Limb (tissue), 2 donors: ENCODE data around the gene AQP6.

Source experiments
- DNase-seq, 2 donors: peaks; one replicate each; pipeline ENCODE4 v3.0.0-alpha.2; 2016; ENCODE audit errors: extremely low spot score in 2 of 2

Gene AQP6

GRCh38 chr12:49972641-49973360 is at the start of gene AQP6:
Gene AQP6, plus strand, starts transcription at chr12:49972947. Its CDS starts 227 bp downstream, at chr12:49973174.
- no peak for DNase-seq

GRCh38 chr12:49923035-49923644 is 49.6 kb upstream of the AQP6 start:
- no peak for DNase-seq

- no peak for DNase-seq
Observed at GRCh38 chr12:49923880-49924556, 48.7 kb upstream of the AQP6 start.

- no peak for DNase-seq
Observed at GRCh38 chr12:49924628-49925246, 48.0 kb upstream of the AQP6 start.

GRCh38 chr12:49925433-49926204 is 47.1 kb upstream of the AQP6 start:
- no peak for DNase-seq

- DNase-seq: no peak
Observed at GRCh38 chr12:49928471-49928870, 44.3 kb upstream of the AQP6 start.

GRCh38 chr12:49929581-49929980 is 43.2 kb upstream of the AQP6 start:
- DNase-seq: no peak

GRCh38 chr12:49930515-49931288 is 42.0 kb upstream of the AQP6 start:
- DNase-seq: no peak

- no peak for DNase-seq
Observed at GRCh38 chr12:49932023-49932422, 40.7 kb upstream of the AQP6 start.

GRCh38 chr12:49932533-49933130 is 40.1 kb upstream of the AQP6 start:
- DNase-seq: no peak

GRCh38 chr12:49933796-49934195 is 39.0 kb upstream of the AQP6 start:
- DNase-seq: no peak

- no peak for DNase-seq
Observed at GRCh38 chr12:49934505-49934904, 38.2 kb upstream of the AQP6 start.

- no peak for DNase-seq
Observed at GRCh38 chr12:49936925-49937324, 35.8 kb upstream of the AQP6 start.

GRCh38 chr12:49937639-49938300 is 35.0 kb upstream of the AQP6 start:
- DNase-seq: no peak

- no peak for DNase-seq
Observed at GRCh38 chr12:49939307-49939706, 33.4 kb upstream of the AQP6 start.

GRCh38 chr12:49939707-49940106 is 33.0 kb upstream of the AQP6 start:
- DNase-seq: no peak

GRCh38 chr12:49941556-49942511 is 30.9 kb upstream of the AQP6 start:
- no peak for DNase-seq

- no peak for DNase-seq
Observed at GRCh38 chr12:49942512-49942893, 30.2 kb upstream of the AQP6 start.
